Right lobe of liver (tissue), 6 donors: ENCODE results near the gene SLC35A4. TPM values are rescaled to one million over a fixed set of nuclear protein-coding genes. Genes with fewer than 3 reads are reported as not detected.
"Not testable (repeated sequence)": the region's sequence is repeated elsewhere in the genome, so short reads cannot be mapped to it uniquely, and the experiment has no call there.

Experiments used
- ATAC-seq, 4 donors: fragments of 200-7000 bp; cut with Tn5 transposase; one replicate each; pipeline ENCODE4 v1.9.1; 2020; ENCODE audit warnings: mild to moderate bottlenecking in 4 of 4, moderate library complexity in 4 of 4
- DNase-seq, 3 donors: peaks; one replicate each; pipeline ENCODE4 v3.0.0-alpha.2; 2020
- H3K27ac ChIP-seq, 3 donors: fragments of 200-600 bp; one replicate each; pipeline ENCODE4 v1.8.0; 2022
- H3K27me3 ChIP-seq, 2 donors: fragments of 200-600 bp; one replicate each; pipeline ENCODE4 v1.8.0; 2022
- H3K36me3 ChIP-seq, 4 donors: fragments of 200-600 bp; sonication (generic) in 1 of 4; one replicate each; pipeline versions ENCODE4 v1.5.1 to v1.8.0; 2017 to 2022; ENCODE audit warnings: control low read depth in 1 of 4
- H3K4me1 ChIP-seq, 4 donors: fragments of 200-600 bp; sonication (generic) in 1 of 4; one replicate each; pipeline versions ENCODE4 v1.5.1 to v1.8.0; 2017 to 2022; ENCODE audit warnings: control low read depth in 1 of 4
- H3K4me3 ChIP-seq, 3 donors: fragments of 200-600 bp; one replicate each; pipeline ENCODE4 v1.8.0; 2022
- H3K9me3 ChIP-seq, 4 donors: fragments of 200-600 bp; sonication (generic) in 1 of 4; one replicate each; pipeline versions ENCODE4 v1.5.1 to v1.8.0; 2017 to 2022; ENCODE audit warnings: control low read depth in 1 of 4
- POLR2A ChIP-seq: fragments of 450-650 bp; IDR thresholded peaks from one replicate; pipeline ENCODE4 v1.6.1; 2017; ENCODE audit warnings: antibody characterized with exemption, mild to moderate bottlenecking
- WGBS: methylation state at CpG from one replicate; pipeline ENCODE4 v1.1.6; 2018; ENCODE audit warnings: low coverage, low lambda C conversion rate; ENCODE audit not compliant: insufficient coverage; ENCODE audit errors: missing lambda C conversion rate; 5-methylcytosine and 5-hydroxymethylcytosine counted together
- intact Hi-C, 2 donors: fragments of 100-400 bp; cut with DNase I; formaldehyde crosslinking; loops; one replicate each; pipeline versions ENCODE4 v1.11.2 to v1.14.1; 2022
- total RNA-seq, 6 experiments: library from RNA; depleted of rRNA in 2 of 6; stranded (reverse); fragments of >200 nt in 2 of 6; fragmentation: NEBNext Ultra II Directional in 3 of 6; extraction: Animal tissue kit (Norgen Biotek cat#: 25700) in 3 of 6; gene quantifications; one replicate each; pipeline versions ENCODE4 v1.1.0 to v1.2.4, GENCODE V29; 2016 to 2023
- TF ChIP-seq, protein P1 (sequence below), 4 donors: fragments of 200-600 bp in 3 of 4; fragments of 450-650 bp in 1 of 4; IDR thresholded peaks; one replicate each; pipeline versions ENCODE4 v1.5.1 to v1.8.0; 2016 to 2022; ENCODE audit warnings: antibody characterized with exemption in 4 of 4, mild to moderate bottlenecking in 2 of 4
- donor health status: DM: no; HTN: yes; CAD: no.
- donor health status: DM: no; HTN: no; CAD: no.
- donor health status: DM: no; HTN: no; CAD: no.
- donor health status: DM: no; HTN: yes; CAD: no.
- donor health status: DM: no; HTN: yes; CAD: no.

Gene SLC35A4
- total RNA-seq, 6 experiments from 2014 or later, result 28.1 to 38.5 (median 30.2) TPM

DNA sequence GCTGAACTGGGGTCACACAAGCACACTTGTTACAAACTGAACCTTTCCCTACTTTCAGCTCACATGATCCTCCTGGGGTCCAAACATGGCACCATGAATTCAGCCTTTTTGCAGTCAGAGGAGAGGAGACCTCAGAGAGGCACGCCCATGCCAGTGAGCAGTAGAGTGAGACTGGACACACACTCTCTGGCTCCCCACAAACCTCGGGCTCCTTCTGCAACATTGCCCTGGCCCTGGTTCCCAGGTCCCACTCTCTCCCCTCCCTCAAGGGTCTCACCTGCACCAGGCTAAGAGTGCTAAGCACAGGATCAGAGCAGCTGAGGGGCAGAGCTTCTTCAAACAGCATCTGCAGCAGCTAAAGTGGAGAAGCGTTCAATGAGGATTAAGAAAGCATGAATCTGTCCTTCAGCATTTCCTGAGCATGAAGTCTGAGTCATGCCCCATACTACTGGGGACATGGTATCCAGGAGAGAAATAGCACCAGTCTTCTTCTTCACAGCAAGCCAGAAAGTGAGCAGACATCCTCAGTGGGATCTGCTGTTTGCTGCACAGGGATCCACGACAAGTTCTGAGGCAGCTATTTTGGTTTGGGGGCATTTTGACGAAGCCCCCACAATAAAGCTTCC, 27.2 kb downstream of the SLC35A4 start:
- intact Hi-C loops, result no loop called here
- Histone ChIP-seq H3K27ac (no peak overlapping the region), H3K4me1 (peaks cover 0 to 21% (median 9%) of the 10 kb centered on the region in 4 donors), H3K36me3 (no peaks in the 10 kb centered on the region), H3K4me3 (no peak overlapping the region), H3K9me3 (no peaks in the 10 kb centered on the region), H3K27me3 (no peaks in the 10 kb centered on the region)
- WGBS, result 43% methylated on average over 2 of the region's 5 CpGs
- TF ChIP-seq, protein P1, sequence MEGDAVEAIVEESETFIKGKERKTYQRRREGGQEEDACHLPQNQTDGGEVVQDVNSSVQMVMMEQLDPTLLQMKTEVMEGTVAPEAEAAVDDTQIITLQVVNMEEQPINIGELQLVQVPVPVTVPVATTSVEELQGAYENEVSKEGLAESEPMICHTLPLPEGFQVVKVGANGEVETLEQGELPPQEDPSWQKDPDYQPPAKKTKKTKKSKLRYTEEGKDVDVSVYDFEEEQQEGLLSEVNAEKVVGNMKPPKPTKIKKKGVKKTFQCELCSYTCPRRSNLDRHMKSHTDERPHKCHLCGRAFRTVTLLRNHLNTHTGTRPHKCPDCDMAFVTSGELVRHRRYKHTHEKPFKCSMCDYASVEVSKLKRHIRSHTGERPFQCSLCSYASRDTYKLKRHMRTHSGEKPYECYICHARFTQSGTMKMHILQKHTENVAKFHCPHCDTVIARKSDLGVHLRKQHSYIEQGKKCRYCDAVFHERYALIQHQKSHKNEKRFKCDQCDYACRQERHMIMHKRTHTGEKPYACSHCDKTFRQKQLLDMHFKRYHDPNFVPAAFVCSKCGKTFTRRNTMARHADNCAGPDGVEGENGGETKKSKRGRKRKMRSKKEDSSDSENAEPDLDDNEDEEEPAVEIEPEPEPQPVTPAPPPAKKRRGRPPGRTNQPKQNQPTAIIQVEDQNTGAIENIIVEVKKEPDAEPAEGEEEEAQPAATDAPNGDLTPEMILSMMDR (IDR thresholded peaks at IDR 0.05), result no peak
- no peak for TF ChIP-seq POLR2A
- no peak for ATAC-seq
- DNase-seq, result peak in 1 of 3 donors; percentile 41

DNA sequence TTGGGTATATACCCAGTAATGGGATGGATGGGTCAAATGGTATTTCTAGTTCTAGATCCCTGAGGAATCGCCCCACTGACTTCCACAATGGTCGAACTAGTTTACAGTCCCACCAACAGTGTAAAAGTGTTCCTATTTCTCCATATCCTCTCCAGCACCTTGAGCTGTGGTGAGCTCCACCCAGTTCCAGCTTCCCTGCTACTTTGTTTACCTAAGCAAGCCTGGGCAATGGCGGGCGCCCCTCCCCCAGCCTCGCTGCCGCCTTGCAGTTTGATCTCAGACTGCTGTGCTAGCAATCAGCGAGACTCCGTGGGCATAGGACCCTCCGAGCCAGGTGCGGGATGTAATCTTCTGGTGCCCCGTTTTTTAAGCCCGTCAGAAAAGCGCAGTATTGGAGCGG, 28.4 kb downstream of the SLC35A4 start:
- ATAC-seq, H3K27ac ChIP-seq, H3K4me3 ChIP-seq, intact Hi-C loops, H3K9me3 ChIP-seq, DNase-seq, H3K36me3 ChIP-seq, H3K27me3 ChIP-seq: not testable (repeated sequence)
- WGBS, result 60% methylated on average over 2 of the region's 14 CpGs
- H3K4me1 ChIP-seq, result peaks cover 0 to 31% (median 9%) of the 10 kb centered on the region in 4 donors

DNA sequence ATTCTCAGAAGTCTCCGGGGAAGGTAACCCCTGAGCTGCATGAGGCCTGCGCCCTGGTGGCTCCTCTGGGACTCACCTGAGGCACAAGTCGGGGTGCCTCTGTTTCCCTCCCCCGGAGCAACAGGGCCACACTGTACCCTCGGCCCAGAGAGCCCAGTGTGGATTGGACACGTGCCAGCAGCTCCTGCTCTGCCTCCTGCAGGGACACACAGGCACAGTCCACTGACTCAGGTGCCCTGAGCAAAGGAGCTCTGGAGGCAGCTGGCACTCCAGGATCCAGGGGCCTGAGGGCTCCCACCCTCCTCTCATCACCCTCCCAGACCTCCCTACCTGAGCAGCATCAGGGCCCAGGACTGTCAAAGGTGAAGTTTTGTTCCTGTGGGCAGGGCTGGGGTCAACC, 29.5 kb downstream of the SLC35A4 start:
- 40% methylated on average over 2 of the region's 6 CpGs for WGBS
- DNase-seq, result peak in 1 of 3 donors; percentile 59
- H3K9me3 ChIP-seq, result no peaks in the 10 kb centered on the region
- H3K4me3 ChIP-seq, result no peak overlapping the region
- peaks cover 0 to 35% (median 9%) of the 10 kb centered on the region in 4 donors for H3K4me1 ChIP-seq
- intact Hi-C loops, result no loop called here
- ATAC-seq, result no peak
- no peaks in the 10 kb centered on the region for H3K36me3 ChIP-seq
- H3K27me3 ChIP-seq, result no peaks in the 10 kb centered on the region
- no peak overlapping the region for H3K27ac ChIP-seq
- no peak for TF ChIP-seq POLR2A
- TF ChIP-seq, protein P1 (IDR thresholded peaks at IDR 0.05), result no peak

DNA sequence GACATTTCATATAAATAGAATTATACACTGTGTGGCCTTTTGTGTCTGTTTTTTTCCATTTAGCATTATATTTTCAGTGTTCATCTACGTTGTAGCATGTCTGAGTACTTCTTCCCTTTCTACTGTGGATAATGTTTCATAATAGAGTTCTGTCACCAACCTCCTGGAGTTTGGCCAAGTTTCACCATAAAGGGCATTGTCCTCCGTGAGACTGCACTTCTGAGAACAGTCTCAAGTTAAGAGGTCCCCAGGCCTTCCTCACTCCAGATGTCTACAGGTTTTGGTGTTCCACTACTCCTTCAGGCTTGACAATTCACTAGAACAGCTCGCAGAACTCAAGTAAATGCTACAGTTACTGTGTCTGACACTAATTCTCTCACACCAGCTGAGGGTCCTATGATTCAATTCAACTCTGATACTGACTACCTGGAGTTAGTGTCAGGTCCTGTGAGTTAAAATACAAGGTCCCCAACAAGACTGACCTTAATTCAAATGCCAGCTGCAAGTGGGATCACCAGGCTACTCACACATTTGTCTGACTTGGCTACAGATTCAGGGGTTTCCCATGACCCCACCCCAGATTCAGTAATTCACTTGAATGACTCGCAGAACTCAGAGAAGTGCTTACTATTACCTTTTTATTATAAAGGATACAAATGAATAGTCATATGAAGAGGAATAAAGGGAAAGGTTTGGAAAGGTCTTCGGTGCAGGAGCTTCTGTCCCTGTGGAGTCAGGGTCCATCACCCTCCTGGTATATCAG, 31.1 kb downstream of the SLC35A4 start:
- peaks cover 0 to 35% (median 9%) of the 10 kb centered on the region in 4 donors for H3K4me1 ChIP-seq

More for the DNA sequence above, 31.1 kb downstream of the SLC35A4 start:
- DNase-seq (peak in 1 of 3 donors; percentile 81), ATAC-seq (peak; percentile 69 to 71 (median 70))
- Histone ChIP-seq H3K27ac (peak overlapping the region; percentile 81 to 98 (median 97)), H3K4me3 (peak overlapping the region in 2 of 3 donors; percentile 1 to 4), H3K27me3 (no peaks in the 10 kb centered on the region), H3K9me3 (no peaks in the 10 kb centered on the region), H3K36me3 (no peaks in the 10 kb centered on the region)
- TF ChIP-seq POLR2A, result peak; percentile 23
- TF ChIP-seq, protein P1 (IDR thresholded peaks at IDR 0.05), result no peak
- 24% methylated on average over 4 of the region's 5 CpGs for WGBS
- intact Hi-C loops, result no loop called here
